HS-27A (cell line): ENCODE results near the gene ZMYND19.
"Not testable (repeated sequence)": the region's sequence is repeated elsewhere in the genome, so short reads cannot be mapped to it uniquely, and the experiment has no call there.

Source experiments
- DNase-seq: peaks from one replicate; pipeline ENCODE4 v3.0.0-alpha.2; 2012; ENCODE audit warnings: low read depth, missing footprints

Gene ZMYND19

DNA sequence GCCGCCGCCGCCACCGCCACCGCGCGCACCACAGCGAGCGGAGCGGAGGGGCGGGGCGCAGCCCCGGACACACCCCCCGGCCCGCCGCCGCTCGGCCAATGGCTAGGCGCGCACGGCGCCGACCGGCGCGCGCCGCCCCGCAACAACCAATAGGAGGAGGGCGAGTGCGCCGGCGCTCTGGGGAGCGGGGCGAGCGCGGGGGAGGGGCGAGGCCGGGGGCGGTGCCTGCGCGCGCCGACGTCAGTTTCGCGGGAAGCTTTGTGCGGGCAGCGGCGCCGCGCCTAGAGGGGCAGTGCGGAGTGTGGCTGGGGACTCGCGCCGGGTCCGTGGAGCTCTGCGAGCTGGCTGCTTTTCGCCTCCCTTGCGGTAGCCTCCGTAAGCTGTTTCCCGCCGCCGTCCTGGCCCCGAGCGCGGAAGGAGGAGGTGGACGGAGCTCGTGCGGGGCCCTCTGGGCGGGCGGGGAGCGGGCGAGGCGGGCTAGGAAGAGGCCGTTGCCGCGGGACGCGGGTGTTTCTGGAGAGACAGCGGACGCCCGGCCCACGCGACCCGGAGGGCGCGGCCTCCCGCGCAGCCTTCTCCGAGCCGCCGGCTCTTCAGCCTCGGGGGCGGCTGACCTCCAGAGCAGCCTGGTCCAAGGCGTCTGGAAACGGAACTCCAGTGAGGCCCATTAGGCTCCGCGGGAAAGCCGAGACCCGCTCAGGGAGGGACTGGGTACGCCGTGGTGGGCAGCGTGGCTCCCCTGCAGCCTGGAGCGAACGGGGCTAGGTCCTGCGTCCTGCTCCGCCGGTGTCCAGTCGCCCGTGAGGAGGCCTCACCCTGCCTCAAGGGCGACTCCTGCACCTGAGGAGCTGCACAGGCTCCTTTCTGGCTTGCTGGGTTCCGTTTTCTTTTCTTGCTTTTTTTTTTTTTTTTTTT is at the start of gene ZMYND19:
ZMYND19 (minus strand) TSS at position 44 of the 915 bp plus-strand sequence. CDS start 249 bp downstream, outside the sequence.
- no peak for DNase-seq

DNA sequence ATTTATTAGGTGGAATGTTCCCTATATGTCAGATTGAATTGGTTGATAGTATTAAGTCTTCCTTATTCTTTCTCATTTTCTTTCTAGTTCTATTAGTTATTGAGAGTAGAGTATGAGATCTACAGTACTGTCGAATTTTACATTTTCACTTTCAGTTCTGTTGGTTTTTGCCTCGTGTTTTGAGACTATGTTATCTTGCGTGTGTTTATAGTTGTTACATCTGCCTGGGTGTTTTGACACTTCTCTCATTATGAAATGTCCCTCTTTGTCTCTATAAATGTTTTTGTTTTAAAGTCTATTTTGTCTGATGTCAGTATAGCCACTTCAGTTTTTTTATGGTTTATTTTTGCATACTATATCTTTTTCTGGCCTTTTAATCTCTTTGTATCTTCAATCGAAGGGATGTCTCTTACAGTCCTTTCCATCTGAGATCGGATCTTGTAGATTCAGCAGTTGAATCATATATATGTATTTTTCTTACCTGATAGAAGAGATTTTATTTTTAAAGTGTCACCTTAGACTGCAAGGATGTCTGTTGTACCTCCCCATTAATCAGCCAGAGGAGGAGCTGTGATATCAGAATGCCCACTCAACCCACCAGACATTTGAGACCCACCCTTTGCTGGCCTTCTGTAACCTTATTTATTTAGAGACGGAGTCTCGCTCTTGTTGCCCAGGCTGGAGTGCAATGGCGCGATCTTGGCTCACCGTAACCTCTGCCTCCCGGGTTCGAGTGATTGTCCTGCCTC is 49.2 kb upstream of the ZMYND19 start:
- DNase-seq, result no peak

DNA sequence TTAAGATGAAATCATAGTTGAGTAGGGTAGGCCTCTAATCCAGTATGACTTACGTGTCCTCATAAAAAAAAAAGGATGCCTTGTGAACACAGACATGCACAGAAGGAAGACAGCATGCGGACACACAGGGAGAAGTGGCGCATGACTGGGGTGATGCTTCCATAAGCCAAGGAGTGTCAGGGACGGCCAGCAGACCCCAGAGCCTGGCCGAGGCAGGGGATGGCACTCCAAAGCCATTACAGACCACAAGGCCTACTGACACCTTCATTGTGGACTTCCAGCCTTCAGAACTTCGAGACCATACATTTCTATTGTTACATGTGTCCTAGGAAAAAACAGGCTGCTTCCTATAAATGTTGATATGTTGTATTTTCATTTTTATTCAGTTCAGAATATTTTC is 48.4 kb upstream of the ZMYND19 start:
- DNase-seq, result no peak

DNA sequence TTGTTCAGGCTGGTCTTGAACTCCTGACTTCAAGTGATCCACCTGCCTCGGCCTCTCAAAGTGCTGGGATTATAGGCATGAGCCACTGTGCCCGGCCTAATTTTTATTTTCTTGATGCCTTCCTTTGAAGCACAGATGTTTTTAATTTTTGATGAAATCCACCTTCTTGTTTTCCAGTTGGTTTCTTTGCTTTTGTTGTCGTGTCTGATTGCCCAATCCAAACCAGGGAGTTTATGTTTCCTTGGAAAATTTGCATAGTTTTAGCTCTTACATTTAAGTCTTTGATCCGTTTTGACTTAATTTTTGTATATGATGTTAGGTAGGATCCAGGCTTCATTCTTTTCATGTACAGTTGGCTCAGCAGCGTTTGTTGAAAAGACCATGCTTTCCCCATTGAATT is 43.7 kb upstream of the ZMYND19 start:
- DNase-seq, result no peak

DNA sequence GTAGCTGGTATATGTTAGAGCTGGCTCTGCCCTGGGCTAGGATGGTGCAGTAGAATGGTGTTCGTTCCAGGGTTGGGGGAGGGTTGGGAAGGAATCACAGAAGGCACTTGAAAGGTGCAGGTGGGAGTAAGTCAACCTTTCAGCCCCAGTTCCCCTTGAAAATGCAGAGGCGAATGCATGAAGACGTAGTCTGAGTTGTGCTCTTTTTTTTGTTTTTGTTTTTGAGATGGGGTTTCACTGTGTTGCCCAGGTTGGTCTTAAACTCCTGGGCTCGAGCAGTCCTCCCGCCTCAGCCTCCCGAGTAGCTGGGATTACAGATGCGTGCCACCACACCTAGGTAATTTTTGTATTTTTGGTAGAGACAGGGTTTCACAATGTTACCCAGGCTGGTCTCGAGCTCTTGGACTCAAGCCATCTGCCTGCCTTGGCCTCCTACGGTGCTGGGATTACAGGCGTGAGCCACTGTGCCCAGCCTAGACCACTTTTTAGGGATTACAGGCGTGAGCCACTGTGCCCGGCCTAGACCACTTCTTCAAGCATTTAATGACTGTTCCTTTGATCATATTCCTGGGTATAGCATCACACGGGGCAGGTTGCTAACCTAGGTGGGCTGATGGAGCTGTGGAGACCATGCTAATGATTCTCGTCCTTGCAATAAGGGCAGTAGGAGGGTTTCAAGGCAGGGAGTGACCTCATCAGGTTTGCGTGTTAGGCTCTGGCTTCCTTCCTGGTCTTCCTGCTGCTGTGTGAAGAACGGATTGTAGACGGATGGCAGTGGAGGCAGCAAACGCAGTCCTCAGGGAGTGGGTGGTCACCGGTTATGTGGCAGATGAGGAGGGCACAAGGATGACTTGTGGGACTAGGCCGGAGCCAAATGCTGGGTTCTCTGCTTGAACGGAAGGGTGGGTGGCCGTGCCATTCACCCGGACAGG is 42.2 kb upstream of the ZMYND19 start:
- DNase-seq, result no peak

DNA sequence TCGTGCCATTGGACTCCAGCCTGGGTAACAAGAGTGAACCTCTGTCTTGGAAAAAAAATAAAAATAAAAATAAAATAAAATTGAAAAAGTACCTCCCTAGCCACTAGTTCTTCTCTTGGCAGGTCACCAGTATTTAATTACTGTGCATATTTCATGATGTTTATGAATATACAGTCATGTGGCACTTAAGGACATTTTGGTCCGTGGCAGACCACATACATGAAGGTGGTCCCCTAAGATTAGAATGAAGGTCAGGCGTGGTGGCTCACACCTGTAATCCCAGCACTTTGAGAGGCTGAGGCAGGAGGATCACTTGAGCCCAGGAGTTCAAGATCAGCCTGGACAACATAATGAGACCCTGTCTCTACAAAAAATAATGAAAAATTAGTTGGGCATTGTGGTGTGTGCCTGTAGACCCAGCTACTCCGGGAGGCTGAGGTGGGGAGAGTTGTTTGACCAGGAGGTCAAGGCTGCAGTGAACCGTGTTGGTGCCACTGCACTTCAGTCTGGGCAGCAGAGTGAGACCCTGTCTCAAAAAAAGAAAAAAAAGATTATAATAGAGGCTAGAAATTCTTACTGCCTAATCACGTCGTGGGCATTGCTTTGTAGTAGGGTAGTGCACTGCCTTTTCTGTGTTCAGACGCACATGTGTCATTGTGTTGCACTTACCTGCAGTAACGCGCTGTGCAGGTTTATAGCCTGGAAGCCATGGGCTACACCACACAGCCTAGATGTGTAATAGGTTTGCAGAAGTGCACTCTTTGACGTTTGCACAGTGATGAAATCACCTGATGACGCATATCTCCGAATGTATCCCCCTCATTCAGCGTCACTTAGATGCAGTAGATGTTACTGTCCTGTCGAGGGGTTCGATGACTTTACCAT is 41.3 kb upstream of the ZMYND19 start:
- no peak for DNase-seq

DNA sequence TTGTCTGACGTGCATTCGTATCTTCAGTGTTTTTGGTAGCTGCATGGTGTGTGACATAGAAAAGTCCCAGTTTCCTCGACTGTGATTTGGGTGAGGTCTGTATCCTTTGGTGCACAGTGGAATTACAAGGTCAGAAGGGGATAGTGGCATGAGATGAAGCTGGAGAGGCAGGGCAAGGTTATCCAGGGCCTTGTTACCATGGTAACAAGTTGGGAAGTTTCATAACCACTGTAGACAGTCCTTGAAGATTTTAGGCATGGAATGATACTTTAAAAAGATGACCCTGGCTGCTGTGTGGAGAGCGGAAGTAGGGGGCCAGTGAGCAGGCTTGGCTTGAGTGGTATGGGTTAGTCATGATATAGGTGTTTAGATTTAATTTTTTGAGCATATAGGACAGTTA is 40.4 kb upstream of the ZMYND19 start:
- DNase-seq, result no peak

DNA sequence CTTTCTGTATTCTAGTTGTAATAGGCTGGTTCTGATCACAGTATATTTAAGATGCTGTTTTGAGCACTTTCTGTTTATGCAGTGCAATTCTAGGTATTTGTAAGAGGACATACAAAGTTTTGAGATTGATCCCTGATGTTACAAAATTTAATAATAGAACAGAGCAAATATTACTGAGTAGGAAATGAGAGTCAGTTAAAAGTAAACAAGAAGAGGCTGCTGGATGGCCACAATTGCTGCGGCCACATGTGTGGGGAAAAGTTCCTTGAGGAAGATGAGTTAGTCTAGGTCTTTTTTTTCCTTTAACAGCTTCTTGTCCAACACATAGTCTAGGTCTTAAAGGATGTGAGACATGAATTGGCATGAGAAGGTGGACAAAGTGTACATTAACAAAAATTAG is 39.8 kb upstream of the ZMYND19 start:
- DNase-seq, result no peak

DNA sequence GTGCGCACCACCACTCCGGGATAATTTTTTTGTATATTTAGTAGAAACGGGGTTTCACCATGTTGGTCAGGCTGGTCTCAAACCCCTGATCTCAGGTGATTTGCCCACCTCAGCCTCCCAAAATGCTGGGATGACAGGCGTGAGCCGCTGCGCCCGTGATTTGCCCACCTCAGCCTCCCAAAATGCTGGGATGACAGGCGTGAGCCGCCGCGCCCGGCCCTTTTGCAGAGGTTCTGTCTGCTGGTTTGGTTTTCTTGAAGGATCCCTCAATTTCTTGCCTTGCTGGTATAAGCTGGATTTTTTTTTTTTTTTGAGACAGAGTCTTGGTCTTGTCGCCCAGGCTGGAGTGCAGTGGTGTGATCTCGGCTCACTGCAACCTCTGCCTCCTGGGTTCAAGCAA is 37.1 kb upstream of the ZMYND19 start:
- DNase-seq, result not testable (repeated sequence)

DNA sequence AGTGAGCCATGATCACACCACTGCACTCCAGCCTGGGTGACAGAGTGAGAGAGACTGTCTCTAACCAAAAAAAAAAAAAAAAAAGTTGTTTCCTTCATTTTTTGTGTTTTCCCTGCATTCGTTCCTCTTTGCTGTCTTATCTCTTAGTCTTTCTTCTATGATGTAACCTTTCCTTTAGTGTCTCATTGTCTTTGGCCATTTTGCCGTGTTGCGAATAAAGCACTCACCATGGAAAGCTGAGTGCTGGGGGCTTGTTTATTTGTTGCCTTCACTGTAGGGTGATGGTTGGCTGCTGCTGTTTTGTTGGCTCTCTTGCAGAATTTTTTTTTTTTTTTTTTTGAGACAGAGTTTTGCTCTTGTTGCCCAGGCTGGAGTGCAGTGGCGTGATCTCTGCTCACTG is 36.2 kb upstream of the ZMYND19 start:
- no peak for DNase-seq

DNA sequence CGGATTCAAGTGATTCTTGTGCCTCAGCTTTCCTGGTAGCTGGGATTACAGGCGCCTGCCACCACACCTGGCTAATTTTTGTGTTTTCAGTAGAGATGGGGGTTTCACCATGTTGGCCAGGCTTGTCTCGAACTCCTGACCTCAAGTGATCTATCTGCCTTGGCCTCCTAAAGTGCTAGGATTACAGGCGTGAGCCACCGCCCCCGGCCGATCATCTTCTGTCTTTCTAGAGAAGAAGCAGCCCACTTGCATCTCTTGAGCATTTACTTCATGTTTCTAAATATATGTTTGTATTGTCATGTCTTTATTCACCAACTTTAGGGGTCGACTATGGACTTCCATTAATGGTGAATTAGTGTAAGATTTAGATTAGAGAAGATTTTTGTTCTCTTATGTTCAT is 31.9 kb upstream of the ZMYND19 start:
- DNase-seq, result not testable (repeated sequence)

DNA sequence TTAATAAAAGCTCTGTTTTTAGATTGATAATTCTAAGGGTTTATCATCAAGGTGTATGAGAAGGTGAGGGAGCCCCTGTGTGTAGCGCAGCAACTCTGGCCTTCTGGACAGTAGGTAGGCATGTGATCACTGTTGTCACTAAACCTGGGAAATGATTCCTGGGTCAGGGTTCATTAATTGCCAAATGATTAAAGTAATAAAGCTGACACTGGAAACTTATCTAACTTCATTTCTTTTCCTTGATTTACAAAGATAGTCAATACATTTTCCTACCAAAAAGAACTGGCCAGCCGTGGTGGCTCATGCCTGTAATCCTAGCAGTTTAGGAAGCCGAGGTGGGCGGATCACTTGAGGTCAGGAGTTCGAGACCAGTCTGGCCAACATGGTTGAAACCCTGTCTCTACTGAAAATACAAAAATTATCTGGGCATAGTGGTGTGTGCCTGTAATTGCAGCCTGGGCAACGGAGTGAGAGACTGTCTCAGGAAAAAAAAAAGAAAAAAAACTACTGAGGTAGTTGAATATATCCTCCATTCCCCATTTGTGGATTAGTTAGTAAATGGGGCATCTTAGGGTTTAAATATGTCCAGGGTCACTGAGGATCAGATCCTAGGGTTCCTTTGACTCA is 30.9 kb upstream of the ZMYND19 start:
- no peak for DNase-seq

DNA sequence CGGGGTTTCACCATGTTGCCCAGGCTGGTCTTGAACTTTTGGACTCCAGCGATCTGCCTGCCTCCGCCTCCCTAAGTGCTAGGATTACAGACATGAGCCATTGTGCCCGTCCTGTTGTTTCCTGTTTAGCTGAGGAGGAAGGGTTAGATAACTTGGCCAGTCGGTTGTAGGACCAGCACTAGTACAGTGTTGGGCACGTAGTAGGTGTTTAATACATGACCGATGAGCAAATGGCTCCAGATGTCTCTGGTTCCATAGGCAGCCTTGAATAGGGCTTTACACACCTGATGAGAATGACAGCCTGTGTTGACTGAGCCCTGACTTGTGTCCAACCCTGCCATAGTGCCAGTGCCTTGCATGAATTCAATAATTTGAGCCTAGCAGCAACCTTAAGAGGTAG is 30.3 kb upstream of the ZMYND19 start:
- DNase-seq, result no peak

DNA sequence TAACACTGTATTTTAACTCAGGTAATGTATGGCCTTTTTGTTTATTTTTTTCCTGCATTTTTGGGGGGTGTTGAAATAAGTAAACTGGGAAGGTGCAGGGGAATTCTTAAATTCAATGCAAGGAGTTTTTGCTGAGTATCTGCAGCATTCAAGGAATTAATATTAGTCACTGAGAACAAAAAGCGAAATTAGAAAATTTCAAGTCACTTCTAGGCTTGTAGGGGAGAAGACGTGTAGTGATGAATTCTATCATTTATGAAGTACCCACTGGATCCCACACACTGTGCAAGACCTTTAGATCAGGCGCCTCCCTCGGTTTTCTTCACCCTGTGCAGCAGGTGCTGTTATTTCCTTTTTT is 29.7 kb upstream of the ZMYND19 start:
- no peak for DNase-seq

DNA sequence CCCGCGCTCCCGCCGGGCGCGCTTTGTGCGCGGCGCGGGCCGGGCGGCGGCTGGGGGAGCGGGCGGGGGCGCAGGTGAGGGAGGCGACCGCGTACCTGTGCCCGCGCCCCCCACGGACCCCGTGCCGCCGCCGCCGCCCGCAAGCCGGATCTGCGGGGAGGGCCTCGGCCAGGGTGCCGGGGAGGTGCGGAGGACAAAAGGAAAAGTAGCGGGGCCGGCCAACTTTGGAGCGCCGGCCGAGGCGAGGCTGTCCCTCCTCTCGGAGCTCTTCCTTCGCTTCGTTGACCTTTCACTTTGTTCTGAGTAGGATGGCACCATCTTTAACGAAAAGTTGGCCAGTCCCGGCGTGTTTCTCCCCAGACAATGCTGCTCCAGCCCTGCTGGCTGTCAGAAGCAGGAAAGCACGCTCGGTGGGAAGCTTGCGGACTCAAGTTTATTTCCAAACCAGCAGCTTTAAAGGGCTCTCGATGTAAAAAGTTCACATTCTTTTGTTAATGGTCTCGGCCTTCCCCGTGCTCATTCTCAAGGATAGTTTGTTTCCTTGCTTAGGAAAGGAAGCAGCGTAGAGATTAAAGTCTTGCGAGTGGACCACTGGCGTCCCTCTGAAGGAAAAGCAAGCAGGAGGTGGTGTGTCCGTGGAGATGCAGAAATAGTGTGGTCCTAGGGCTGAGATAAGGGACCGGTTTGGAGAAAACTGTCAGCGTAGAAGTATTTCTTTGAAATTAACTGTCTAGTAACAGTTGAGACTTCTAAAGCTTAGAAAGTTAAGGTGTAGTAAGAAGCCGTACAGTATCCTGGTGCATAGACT is 29.1 kb upstream of the ZMYND19 start:
- DNase-seq, result no peak

DNA sequence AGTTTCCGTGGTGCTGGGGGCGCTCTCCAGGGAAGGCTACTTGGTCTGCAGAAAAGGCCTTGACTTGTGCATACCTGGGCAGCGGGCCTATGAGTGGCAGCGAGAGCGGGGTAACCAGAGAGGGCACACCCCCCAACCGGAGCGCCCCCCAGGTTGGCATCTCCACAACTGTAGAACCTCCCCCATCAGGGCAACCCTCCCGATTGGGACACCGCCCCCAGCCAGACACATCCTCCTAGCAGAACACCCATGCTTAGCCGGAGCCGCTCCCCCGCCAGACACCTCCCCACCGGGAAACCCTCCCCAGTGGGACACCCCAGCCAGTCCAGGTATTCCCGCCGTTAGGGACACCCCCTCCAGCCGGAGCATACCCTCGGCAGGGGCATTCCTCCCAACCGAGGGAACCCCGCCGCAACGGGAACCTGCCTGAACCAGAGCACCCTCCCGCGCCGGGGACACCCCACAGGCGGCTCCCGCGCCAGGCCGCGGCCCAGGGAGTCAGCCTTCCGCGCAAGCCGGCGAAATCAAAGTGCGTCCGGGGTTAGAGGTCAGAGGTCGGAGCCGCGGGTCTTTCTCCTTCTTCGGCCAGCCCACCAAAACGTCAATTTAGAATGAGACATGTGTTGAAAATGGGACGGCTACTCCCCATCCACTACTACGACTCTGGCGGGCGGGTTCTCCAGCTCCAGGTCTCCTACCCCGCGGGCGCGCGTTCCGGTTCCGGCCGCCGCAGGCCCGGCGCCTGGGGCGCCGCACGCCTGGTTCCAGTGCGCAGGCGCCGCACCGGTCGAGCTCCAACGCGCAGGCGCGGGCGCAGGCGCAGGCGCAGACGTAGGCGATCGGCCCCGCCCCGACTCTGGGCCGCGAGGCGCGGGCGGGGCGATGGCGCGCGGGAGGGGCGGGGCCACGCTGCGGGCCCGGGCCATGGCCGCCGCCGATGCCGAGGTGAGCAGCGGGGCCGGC is 28.1 kb upstream of the ZMYND19 start, which contains the start of gene EHMT1:
EHMT1 (plus strand) TSS at position 901 of the 963 bp plus-strand sequence; CDS start at position 925, 24 bp downstream.
- DNase-seq, result no peak

DNA sequence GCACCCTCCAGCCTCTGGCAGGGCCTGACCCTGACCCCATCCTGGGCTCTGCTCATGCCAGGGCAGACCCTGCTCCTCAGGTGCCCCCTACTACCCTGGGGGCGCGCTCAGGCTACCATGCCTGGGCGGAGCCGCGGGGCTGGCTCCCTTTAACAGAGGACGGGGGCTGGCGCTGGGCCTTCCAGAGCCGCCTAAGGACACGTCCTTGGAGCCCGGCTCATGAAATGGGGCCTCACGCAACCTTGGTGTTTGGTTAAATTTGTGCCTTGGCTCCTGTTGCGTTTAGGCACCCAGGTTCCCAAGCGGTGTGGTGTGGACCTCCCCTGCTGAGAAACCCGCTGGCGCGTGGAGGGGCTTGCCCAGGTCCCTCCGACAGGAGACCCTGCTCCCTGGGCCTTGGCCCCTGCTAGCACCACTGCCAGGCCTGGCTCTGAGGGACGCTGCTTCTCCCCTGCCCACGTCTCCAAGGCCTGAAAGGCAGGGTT is 25.1 kb upstream of the ZMYND19 start:
- DNase-seq, result no peak

DNA sequence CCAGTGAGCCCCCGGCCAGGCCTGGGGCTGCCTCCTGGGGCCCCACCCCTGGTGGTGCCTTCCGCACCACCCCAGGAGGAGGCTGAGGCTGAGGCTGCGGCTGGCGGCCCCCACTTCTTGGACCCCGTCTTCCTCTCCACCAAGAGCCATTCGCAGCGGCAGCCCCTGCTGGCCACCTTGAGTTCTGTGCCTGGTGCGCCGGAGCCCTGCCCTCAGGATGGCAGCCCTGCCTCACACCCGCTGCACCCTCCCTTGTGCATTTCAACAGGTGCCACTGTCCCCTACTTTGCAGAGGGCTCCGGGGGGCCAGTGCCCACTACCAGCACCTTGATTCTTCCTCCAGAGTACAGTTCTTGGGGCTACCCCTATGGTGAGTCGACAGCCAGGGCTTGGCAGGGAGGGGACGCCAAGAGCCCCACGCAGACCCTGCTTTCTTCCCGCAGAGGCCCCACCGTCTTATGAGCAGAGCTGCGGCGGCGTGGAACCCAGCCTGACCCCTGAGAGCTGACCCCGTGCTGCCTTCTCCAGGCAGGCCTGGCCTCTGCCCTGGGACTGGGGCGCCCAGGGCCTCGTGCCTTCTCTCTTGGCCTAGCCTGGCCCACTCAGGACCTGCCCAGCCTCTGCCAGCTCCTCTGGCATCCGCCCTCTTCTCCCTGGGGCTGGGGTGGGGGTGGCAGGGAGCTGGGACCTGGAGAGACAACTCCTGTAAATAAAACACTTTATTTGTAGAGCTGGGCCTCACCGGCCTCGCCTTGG is 24.5 kb upstream of the ZMYND19 start:
- DNase-seq, result no peak
